PFSK-1 (cell line): ENCODE data around the gene SYNGAP1.

Source experiments
- FOXP2 ChIP-seq: optimal IDR thresholded peaks from 2 replicates; pipeline ENCODE3; 2011; ENCODE audit warnings: borderline replicate concordance, control low read depth, inconsistent platforms; ENCODE audit not compliant: insufficient read depth; ENCODE audit errors: extremely low read length, extremely low read depth
- POLR2AphosphoS5 ChIP-seq: IDR thresholded peaks from 2 replicates; pipeline ENCODE4 v1.6.1; 2012; ENCODE audit warnings: low read depth, mild to moderate bottlenecking, control low read depth, low read length, moderate library complexity
- REST ChIP-seq, 2 experiments: IDR thresholded peaks; 2 replicates each; pipeline versions ENCODE4 v1.6.1 to v1.8.0; 2011 to 2012; ENCODE audit warnings: low read depth in 2 of 2, low read length in 2 of 2, control low read depth in 1 of 2, inconsistent platforms in 1 of 2, mild to moderate bottlenecking in 1 of 2, moderate library complexity in 1 of 2; ENCODE audit not compliant: insufficient read depth in 1 of 2
- SIN3A ChIP-seq: IDR thresholded peaks from 2 replicates; pipeline ENCODE4 v1.6.1; 2012; ENCODE audit warnings: mild to moderate bottlenecking, low read length, moderate library complexity, borderline replicate concordance; ENCODE audit not compliant: insufficient read depth
- TAF1 ChIP-seq: IDR thresholded peaks from 2 replicates; pipeline ENCODE4 v1.6.1; 2012; ENCODE audit warnings: low read length, control low read depth, borderline replicate concordance; ENCODE audit not compliant: insufficient read depth

GRCh38 chr6:33442283-33442682 is 22.4 kb downstream of the SYNGAP1 start:
- TF ChIP-seq REST (IDR thresholded peaks at IDR 0.05; ENCODE audit: insufficient read depth in 1 of 2, low read depth in 2 of 2, low read length in 2 of 2) (no peak), TAF1 (no peak), SIN3A (no peak), POLR2AphosphoS5 (no peak), FOXP2 (no peak)
